Measurements from ENCODE around the gene TTYH2.

DNA sequence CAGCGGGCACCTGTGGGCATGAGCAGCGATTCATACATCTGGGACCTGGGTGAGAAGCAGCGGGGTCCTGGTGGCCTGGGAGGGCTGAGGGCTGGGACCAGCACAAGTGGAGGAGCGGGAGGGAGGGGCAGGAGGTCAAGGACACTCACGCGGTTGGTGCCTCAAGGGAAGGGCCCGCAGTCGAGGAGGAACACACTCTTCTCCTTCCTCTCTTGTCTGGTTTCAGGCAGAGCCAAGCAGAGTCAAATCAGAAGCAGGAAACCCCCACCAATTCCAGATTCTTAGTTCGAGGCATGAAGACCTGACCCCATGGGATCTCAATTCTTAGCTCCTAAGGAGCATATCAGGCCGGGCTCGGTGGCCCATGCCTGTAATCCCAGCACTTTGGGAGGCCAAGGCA, 76.3 kb downstream of the TTYH2 start:
- TF ChIP-seq, protein P1, sequence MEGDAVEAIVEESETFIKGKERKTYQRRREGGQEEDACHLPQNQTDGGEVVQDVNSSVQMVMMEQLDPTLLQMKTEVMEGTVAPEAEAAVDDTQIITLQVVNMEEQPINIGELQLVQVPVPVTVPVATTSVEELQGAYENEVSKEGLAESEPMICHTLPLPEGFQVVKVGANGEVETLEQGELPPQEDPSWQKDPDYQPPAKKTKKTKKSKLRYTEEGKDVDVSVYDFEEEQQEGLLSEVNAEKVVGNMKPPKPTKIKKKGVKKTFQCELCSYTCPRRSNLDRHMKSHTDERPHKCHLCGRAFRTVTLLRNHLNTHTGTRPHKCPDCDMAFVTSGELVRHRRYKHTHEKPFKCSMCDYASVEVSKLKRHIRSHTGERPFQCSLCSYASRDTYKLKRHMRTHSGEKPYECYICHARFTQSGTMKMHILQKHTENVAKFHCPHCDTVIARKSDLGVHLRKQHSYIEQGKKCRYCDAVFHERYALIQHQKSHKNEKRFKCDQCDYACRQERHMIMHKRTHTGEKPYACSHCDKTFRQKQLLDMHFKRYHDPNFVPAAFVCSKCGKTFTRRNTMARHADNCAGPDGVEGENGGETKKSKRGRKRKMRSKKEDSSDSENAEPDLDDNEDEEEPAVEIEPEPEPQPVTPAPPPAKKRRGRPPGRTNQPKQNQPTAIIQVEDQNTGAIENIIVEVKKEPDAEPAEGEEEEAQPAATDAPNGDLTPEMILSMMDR (conservative IDR thresholded peaks at IDR 0.05; ENCODE audit: low read depth, low read length), result no peak
- TF ChIP-seq EZH2 (IDR thresholded peaks at IDR 0.05; ENCODE audit: borderline replicate concordance, low read depth, low read length, poor library complexity, severe bottlenecking), result no peak
